GM12891 (cell line): ENCODE results near the gene DKC1. TPM values are rescaled to one million over a fixed set of nuclear protein-coding genes. Genes with fewer than 3 reads are reported as not detected.

Experiments
- DNase-seq: peaks from one replicate; pipeline ENCODE4 v3.0.0; 2011; ENCODE audit warnings: low spot score; ENCODE audit not compliant: insufficient read length
- FAIRE-seq: peaks from 2 replicates; lab custom pipeline; 2011; peaks lifted over from hg19 to GRCh38; lab: Jason Lieb, UNC
- PAX5 ChIP-seq: IDR thresholded peaks from 2 replicates; pipeline ENCODE4 v1.6.1; 2011; ENCODE audit warnings: low read length, moderate library complexity, mild to moderate bottlenecking; ENCODE audit not compliant: insufficient read depth, severe bottlenecking
- POLR2A ChIP-seq: IDR thresholded peaks from 2 replicates; pipeline ENCODE4 v1.6.1; 2011; ENCODE audit warnings: low read depth, low read length, control low read depth
- POLR2AphosphoS5 ChIP-seq: IDR thresholded peaks from 2 replicates; pipeline ENCODE4 v1.6.1; 2011; ENCODE audit warnings: low read depth, low read length, control low read depth
- POU2F2 ChIP-seq: IDR thresholded peaks from 2 replicates; pipeline ENCODE4 v1.6.1; 2011; ENCODE audit warnings: low read depth, mild to moderate bottlenecking, control low read depth, low read length, moderate library complexity
- SPI1 ChIP-seq: IDR thresholded peaks from 2 replicates; pipeline ENCODE4 v1.6.1; 2011; ENCODE audit warnings: low read depth, low read length, control low read depth
- TAF1 ChIP-seq: IDR thresholded peaks from 2 replicates; pipeline ENCODE4 v1.6.1; 2011; ENCODE audit warnings: low read depth, low read length, control low read depth
- polyA plus RNA-seq: library from polyadenylated mRNA; unstranded; fragments of >200 nt; gene quantifications from one replicate; pipeline ENCODE4 v1.2.1, GENCODE V29; 2012; ENCODE audit warnings: low read depth, missing spikeins, inconsistent platforms; ENCODE audit not compliant: missing spikeins

Gene DKC1
- polyA plus RNA-seq, result 62.9 TPM

DNA sequence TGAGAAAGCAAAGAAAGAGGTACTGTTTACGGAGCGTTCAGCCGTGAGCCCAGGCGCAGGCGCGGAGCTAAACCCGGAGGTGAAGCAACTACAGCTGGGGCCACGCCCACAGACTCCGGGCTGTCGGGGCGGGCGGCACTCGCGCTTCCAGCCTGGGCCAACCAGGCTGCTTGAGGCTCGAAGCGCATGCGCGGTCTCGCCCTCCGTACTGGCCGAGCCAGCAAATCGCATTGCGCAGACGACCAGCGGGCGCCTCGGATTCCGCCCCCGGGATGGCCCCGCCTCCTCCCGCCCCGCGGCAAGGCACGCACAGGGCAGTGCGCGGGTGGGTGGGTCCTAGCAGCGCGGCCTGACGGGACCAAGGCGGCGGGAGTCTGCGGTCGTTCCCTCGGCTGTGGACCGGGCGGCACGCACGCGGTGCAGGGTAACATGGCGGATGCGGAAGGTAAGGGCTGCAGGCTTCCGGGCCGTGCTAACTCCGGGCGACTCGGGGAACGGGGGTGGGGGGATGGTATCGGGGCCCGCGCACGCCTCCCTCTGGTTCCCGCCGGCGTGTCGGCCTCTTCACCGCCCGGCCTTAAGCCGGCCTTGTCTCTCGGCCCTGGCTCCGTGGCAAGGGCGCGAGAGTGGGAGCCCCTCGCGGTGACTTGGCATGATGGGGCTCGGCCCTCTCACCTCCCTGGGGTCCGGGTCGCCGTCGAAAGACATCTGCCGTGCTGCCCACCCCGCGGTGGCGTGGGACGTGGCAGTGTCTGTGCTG is at the start of gene DKC1:
TSS of gene DKC1 (plus strand) at position 328 of the 760 bp plus-strand sequence. CDS start at position 430, 102 bp downstream.
- DNase-seq, result peak; percentile 74
- TF ChIP-seq POLR2AphosphoS5 (peak; percentile 58; the same call in 1 of the 2 replicates), PAX5 (no peak), TAF1 (0 out of 2 replicates have a peak, but pooled peaks have one; percentile 29), POLR2A (peak; percentile 47; the same call in 1 of the 2 replicates), POU2F2 (no peak), SPI1 (no peak)
- FAIRE-seq, result peak; percentile 99

- TF ChIP-seq POLR2AphosphoS5 (no peak), POU2F2 (no peak), PAX5 (no peak), SPI1 (no peak), POLR2A (no peak), TAF1 (no peak)
- DNase-seq, result no peak
- FAIRE-seq, result peak; percentile 66
Observed at GRCh38 chrX:154714925-154715324, 47.7 kb upstream of the DKC1 start.

DNA sequence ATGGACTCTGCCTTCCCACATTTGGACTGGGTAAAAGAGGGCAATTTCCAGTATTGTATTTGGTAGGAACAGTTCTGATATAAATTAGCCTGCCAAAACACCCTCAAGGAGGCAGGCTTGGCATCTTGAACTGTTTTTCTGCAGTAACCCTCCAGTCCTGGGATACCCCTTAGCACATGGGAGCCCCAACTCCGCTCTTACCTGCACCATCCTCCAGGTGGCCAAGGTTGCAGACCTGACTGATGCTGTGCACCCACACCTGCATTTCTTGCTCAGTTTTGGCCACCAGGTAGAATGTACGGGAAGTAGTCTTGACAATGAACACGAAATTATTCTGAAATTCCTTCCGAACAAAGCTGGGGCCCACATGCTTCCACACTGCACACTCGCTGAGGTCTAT is 46.8 kb upstream of the DKC1 start:
- DNase-seq (no peak), FAIRE-seq (no peak)
- no peak for TF ChIP-seq POU2F2
- no peak for TF ChIP-seq SPI1
- no peak for TF ChIP-seq PAX5
- TF ChIP-seq TAF1, result no peak
- TF ChIP-seq POLR2A, result no peak
- no peak for TF ChIP-seq POLR2AphosphoS5

GRCh38 chrX:154717824-154718223 is 44.8 kb upstream of the DKC1 start:
- DNase-seq (no peak), FAIRE-seq (no peak)
- TF ChIP-seq POU2F2, result no peak
- TF ChIP-seq PAX5, result no peak
- TF ChIP-seq TAF1, result no peak
- TF ChIP-seq POLR2AphosphoS5, result no peak
- TF ChIP-seq SPI1, result no peak
- TF ChIP-seq POLR2A, result no peak

DNA sequence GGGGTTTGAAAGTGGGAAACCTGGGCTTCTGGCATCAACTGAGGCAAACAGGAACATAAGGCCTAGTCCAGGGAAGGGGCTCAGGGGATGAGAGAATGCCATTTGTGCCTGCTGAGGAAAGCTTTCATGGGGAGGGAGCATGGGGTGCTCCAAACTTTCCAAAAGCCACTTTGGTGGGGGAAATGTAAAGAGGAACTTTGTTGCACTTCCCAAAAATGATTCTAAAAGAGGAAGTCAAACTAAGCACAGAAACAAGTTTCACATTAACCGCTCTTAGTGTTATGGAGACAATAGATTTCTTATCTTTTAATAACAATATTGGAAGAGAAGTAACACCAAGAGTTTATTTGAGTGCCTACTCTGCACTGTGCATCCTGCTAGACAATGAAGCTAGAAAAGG is 44.0 kb upstream of the DKC1 start:
- DNase-seq, result no peak
- TF ChIP-seq POU2F2 (no peak), SPI1 (peak; percentile 86)
- no peak for FAIRE-seq

DNA sequence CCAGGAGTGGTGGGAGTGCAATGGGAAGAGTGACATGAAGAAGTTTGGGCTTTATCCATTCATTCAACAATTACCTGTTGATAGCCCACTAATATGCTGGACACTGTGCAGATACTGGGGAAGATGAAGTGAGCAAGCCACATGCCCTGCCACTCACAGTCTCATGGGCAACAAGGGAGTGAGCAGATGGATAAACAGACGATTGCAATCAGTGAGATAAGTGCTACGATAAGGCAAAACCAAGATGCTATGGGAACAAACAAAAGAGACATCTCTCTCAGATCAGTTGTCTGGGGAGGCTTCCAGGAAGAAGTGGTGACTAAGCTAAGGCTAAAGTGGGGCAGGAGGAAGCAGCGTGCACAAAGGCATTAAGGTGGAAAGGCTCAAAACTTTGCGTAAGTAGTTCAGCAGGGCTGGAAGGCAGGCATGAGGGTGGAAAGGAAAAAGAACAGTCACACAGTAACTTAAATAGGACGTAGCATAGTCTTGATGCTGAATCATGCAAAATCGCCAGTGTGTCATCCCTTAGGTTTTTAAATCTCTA is 43.5 kb upstream of the DKC1 start:
- TF ChIP-seq POLR2A (no peak), TAF1 (no peak), POU2F2 (no peak), POLR2AphosphoS5 (no peak), SPI1 (no peak), PAX5 (no peak)
- DNase-seq (no peak), FAIRE-seq (peak; percentile 45)

GRCh38 chrX:154720067-154720466 is 42.6 kb upstream of the DKC1 start:
- FAIRE-seq, result no peak
- TF ChIP-seq POLR2AphosphoS5 (no peak), PAX5 (no peak), POU2F2 (no peak), POLR2A (no peak), TAF1 (no peak), SPI1 (no peak)
- no peak for DNase-seq

DNA sequence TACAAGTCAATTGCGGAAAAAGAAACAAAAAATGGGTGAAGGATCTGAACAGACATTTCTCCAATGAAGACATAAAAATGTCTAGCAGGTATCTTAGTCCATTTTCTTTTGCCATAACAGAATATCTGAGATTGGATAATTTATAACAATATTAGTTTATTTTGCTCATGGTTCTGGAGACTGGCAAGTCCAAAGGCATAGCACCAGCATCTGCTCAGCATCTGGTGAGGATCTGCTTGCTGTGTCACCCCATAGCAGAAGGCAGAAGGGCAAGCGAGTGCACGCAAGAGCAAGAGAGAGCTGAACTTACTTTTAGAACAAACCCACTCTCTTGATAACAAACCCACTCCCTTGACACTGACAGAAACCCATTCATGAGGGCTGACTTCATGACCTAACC is 41.5 kb upstream of the DKC1 start:
- no peak for TF ChIP-seq POLR2AphosphoS5
- no peak for DNase-seq
- FAIRE-seq, result no peak

DNA sequence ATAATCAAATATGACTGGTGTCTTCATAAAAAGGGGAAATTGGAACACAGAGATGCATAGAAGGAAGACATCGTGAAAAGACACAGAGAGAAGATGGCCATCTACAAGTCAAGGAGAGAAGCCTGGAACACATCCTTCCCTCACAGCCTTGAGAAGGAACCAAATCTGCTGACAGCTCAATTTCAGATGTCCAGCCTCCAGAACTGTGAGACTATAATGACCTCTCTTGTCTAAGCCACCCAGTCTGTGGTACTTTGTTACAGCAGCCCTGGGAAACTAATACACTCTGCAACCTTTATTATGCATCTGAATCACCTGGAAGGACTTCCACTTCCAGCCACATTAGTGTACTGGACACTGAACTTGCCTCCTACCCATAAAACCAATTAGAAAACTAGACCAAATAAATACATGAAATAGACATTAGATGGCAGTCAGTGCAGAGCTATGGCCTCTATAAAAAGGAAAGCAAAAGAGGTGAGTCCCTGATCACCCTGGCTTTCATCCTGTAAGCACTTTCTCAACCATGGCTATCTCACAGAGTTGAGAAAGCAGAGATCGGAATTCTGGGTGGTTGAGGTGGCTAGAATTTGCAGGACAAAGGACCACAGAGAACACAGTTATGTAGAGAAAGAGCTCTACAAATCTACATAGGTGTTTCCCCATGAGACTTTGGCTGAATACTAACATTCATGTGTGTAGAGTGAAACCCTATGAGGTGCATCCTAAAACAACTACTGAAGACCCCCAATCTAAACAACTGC is 37.5 kb upstream of the DKC1 start:
- TF ChIP-seq TAF1 (no peak), SPI1 (no peak), POU2F2 (no peak), POLR2AphosphoS5 (no peak), POLR2A (no peak), PAX5 (no peak)
- FAIRE-seq, result no peak
- DNase-seq, result no peak
